Left ventricle myocardium superior (tissue), 1 donor: Measurements from ENCODE around the gene HNRNPLL. TPM values are rescaled to one million over a fixed set of nuclear protein-coding genes. Genes with fewer than 3 reads are reported as not detected.
"Not testable (repeated sequence)": the region's sequence is repeated elsewhere in the genome, so short reads cannot be mapped to it uniquely, and the experiment has no call there.

Experiments
- ATAC-seq: fragments of 200-7000 bp; cut with Tn5 transposase; one replicate; pipeline ENCODE4 v1.9.1; 2020; ENCODE audit warnings: mild to moderate bottlenecking, moderate library complexity
- DNase-seq: peaks from one replicate; pipeline ENCODE4 v3.0.0-alpha.2; 2020
- intact Hi-C: fragments of 100-400 bp; cut with micrococcal nuclease; formaldehyde crosslinking; loops from one replicate; pipeline ENCODE4 v1.11.0; 2022
- total RNA-seq: library from RNA; stranded (reverse); fragmentation: NEBNext Ultra II Directional; extraction: Animal tissue kit (Norgen Biotek cat#: 25700); gene quantifications from one replicate; pipeline ENCODE4 v1.2.1, GENCODE V29; 2021
- donor health status: DM: no; HTN: yes; CAD: no; lungs with severe emphysema.

HNRNPLL gene
- total RNA-seq, 1 donor from 2014 or later: 27.0 TPM

DNA sequence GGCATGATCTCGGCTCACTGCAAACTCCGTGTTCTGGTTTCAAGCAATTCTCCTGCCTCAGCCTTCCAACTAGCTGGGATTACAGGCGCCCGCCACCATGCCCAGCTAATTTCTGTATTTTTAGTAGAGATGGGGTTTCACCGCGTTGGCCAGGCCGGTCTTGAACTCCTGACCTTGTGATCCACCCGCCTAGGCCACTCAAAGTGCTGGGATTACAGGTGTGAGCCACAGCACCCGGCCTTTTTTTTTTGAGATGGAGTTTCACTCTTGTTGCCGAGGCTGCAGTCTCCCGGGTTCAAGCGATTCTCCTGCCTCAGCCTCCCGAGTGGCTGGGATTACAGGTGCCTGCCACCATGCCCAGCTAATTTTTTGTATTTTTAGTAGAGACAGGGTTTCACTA, 65.4 kb downstream of the HNRNPLL start:
- DNase-seq, ATAC-seq, intact Hi-C loops: not testable (repeated sequence)

GRCh38 chr2:38535744-38536506, 66.8 kb downstream of the HNRNPLL start:
- DNase-seq (peak; percentile 92), ATAC-seq (peak; percentile 97)
- intact Hi-C loops: no loop called here

DNA sequence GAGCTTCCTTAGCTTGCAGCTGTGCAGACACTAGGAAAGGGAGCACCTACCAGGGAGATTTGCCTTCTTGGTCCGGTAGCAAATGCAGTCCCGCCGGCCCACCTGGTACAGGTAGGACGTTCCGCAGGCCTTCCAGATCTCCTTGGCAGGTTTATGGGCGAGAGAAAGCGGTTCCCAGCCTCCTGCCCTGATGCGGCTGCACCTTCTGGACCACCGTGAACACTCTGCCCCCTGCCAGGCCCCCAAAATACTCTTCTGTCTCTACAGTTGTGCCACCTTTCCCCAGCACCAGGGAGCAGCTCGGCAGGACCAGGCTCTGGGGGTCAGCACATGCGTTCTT, 67.4 kb downstream of the HNRNPLL start:
- no peak for DNase-seq
- intact Hi-C loops: no loop called here
- ATAC-seq: peak; percentile 5

- ATAC-seq (peak; percentile 8), DNase-seq (no peak)
- intact Hi-C loops: no loop called here
Observed at GRCh38 chr2:38534746-38535403, 67.9 kb downstream of the HNRNPLL start.

GRCh38 chr2:38533757-38534545, 68.8 kb downstream of the HNRNPLL start:
- DNase-seq (no peak), ATAC-seq (no peak)
- intact Hi-C loops: no loop called here

GRCh38 chr2:38533180-38533579, 69.5 kb downstream of the HNRNPLL start:
- DNase-seq (no peak), ATAC-seq (no peak)
- intact Hi-C loops: no loop called here

- DNase-seq (no peak), ATAC-seq (no peak)
- intact Hi-C loops: no loop called here
Observed at GRCh38 chr2:38532366-38532765, 70.4 kb downstream of the HNRNPLL start.

DNA sequence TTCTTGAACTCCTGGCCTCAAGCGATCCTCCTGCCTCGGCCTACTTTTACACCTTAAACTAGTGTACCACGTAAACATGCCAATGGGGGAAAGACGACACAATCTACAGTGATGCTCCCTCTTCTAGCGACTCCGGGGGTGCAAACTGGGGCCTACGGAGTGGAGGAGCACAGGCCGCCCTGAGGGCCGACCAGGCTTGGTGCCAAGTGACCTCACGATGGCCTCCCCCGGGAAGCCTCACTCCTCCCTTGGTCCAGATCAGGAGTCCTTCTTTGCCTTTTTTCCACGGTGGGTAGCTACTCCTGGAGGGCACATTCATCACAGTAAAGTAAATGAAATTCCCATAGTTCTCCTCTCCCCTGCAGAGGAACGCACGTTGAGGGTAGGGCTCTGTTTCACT, 73.5 kb downstream of the HNRNPLL start:
- DNase-seq (no peak), ATAC-seq (no peak)
- intact Hi-C loops: no loop called here

GRCh38 chr2:38528534-38528933, 74.2 kb downstream of the HNRNPLL start:
- intact Hi-C loops: no loop called here
- no peak for ATAC-seq
- DNase-seq: no peak

- DNase-seq: peak; percentile 67
- intact Hi-C loops: no loop called here
- ATAC-seq: peak; percentile 80
Observed at GRCh38 chr2:38528008-38528442, 74.7 kb downstream of the HNRNPLL start.

DNA sequence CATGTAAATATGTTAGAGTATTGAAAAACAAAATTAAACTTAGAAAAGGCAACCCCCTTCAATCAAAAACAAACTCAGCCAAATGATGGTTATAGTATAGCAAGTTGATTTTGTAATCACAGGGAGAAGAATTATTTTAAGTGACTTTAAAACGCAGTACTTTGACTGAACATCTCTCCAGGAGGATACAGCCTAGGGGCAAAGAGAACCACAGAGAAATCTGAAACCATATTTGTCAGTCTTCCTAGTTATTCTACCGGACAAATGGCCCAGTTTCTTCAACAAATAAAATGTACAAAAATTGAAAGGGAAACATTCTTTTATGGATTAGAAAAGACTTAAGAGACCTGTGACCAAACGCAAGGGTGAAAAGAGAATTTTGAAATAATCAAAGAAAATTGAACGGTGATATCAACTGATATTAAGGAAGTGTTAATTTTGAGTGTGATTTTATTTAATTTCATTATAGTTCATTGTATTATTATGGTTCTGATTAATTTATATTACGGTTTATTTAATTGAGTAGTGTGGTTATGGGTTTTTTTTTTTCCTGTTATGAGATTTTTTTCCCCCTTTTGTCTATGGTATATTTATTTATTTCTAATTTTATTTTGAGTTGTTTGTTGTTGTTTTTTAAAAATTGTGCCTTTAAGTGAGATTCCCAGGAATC, 75.3 kb downstream of the HNRNPLL start:
- ATAC-seq (no peak), DNase-seq (no peak)
- intact Hi-C loops: no loop called here

- intact Hi-C loops: no loop called here
- DNase-seq (no peak), ATAC-seq (no peak)
Observed at GRCh38 chr2:38526195-38526594, 76.5 kb downstream of the HNRNPLL start.

DNA sequence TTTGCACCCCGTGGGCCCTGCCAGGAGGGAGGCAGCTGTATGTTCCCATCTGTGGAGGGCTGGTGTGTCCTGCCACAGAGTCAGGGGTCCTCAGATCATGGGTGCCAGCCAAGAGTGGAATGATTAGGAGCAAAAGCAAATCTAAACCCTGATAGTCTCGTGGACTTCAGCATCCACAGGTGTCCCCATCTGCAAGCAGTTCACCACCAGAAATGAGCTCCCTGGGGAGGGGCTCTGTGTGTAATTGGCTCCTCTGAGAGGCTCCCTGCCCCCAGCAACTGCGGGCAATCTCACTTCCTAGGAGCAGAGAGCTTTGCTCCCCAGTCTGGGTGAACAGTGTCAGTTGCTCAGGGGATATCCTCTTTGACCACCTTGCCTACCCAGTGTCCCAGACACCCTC, 78.1 kb downstream of the HNRNPLL start:
- intact Hi-C loops: no loop called here
- DNase-seq (no peak), ATAC-seq (no peak)

DNA sequence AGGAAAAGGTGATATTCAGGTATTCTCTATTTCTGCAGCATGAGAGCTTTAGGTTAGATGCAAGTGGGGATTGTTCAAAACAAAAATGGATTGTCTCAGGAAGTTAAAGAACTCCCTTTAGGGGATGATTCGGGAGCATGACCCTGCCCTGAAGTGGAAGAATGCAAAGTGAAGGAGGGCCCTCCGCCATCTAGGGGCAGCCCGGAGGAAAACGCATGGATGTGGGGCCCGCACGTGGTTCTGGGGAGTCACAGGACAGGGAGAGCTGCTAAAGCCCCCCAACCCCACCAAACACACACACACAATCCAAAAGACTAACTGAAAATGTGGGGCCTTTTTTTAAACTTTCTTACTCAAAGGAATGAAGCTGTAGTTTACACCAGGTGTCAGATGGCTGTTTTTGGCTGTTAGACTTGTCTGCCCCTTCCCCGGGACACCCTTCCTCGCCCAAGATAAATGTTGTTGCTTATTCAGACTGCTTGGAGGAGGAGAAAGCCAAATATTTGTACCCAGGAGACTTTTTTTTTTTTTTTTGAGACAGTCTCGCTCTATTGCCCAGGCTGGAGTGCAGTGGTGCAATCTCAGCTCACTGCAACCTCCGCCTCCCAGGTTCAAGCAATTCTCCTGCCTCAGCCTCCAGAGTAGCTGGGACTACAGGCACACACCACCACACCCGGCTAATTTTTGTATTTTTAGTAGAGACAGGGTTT, 78.8 kb downstream of the HNRNPLL start:
- intact Hi-C loops: no loop called here
- ATAC-seq (peak; percentile 54), DNase-seq (no peak)

DNA sequence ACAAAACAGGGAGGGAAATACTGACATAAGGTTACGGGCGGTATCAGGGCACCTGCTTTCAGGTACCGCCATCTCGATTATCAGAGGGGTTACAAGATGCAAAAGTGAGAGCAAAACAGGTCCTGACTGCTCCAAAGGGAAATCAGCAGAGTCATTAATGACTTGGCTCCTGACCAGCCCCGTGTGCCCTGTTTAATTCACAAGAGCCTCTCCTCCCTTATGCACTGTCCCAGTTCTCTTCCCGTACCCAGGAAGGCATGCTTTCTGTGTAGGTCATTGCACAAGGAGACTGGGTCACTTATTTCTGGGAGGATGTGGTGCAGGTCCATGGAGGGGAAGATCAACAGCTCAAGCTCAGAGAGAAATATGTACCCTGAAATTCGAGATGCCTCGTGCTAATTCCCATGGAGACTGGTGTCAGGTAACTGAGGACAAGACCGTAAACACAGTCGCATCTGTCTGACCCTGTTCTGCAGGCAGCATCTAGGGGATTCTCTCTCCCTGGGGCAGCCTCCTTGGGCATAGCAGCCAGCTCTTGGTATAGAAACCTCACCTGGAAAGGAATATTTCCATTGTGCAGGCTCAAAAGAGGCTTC, 79.9 kb downstream of the HNRNPLL start:
- ATAC-seq (no peak), DNase-seq (no peak)
- intact Hi-C loops: no loop called here

GRCh38 chr2:38521835-38522234, 80.9 kb downstream of the HNRNPLL start:
- ATAC-seq: no peak
- intact Hi-C loops: no loop called here
- DNase-seq: no peak

- ATAC-seq: no peak
- no peak for DNase-seq
- intact Hi-C loops: no loop called here
Observed at GRCh38 chr2:38517284-38517683, 85.4 kb downstream of the HNRNPLL start.

DNA sequence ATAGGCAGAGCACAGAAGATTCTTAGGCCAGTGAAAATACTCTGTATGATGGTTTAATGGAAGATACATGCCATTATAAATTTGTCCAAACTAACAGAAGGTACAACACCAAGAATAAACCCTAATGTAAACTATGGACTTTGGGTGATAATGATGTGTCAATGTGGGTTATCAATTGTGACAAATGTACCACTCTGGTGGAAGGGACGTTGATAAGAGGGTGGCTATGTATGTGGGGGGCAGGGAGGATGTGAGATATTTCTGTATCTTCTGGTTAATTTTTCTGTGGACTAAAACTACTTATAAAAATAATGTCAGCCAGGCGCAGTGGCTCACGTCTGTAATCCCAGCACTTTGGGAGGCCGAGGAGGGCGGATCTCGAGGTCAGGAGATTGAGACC, 86.2 kb downstream of the HNRNPLL start:
- intact Hi-C loops: no loop called here
- no peak for DNase-seq
- no peak for ATAC-seq

- DNase-seq (no peak), ATAC-seq (no peak)
- intact Hi-C loops: no loop called here
Observed at GRCh38 chr2:38516122-38516521, 86.6 kb downstream of the HNRNPLL start.
